GM18502 (cell line): ENCODE results near the gene CSF2RB.

ENCODE experiments used
- ATAC-seq: cut with Tn5 transposase; IDR thresholded peaks from one replicate; pipeline ENCODE4 v1.9.1; 2021; ENCODE audit warnings: mild to moderate bottlenecking; ENCODE audit not compliant: unreplicated experiment, poor library complexity

Gene CSF2RB

DNA sequence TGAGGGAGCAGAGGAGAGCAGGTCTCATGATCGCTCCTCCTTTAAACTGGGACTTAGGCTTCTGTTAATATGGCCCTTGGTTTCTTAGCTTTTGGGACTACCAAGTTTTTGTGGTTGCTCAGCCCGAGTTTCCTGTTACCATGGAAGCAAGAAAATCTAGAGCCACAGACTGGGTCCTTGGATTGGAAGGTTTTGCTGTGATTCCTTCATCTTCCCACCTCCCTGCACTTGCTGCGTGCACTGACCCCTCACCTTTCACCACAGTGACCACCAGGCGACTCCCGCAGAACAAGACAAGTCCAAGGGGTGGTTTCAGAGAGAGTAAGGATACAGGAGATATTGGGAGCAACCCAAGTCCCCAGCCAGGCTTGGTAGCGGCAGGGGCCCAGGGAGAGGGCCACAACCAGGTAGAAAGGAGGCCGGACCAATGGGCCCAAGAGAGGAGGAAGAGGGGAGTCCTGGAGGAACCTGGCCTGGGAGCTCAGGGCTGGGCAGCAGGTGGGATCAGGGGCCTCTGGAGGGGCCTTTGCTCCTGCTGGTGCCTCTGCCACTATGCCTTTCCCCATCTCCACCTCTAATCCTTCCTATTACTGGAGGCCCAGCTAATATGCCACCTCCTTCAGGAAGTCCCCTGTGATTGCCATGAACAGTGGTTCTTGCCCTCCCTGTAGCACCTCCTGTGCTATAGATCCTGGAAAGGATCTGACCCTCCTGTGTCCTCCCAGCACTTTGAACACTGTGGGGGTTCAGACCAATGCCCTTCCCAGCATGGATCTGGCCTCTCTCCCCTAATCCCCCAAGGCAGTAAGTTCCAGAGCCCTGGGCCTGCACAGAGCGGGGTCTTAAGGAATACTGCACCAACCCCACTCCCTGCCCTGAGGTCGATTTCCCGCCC is 21.2 kb downstream of the CSF2RB start:
- no peak for ATAC-seq

DNA sequence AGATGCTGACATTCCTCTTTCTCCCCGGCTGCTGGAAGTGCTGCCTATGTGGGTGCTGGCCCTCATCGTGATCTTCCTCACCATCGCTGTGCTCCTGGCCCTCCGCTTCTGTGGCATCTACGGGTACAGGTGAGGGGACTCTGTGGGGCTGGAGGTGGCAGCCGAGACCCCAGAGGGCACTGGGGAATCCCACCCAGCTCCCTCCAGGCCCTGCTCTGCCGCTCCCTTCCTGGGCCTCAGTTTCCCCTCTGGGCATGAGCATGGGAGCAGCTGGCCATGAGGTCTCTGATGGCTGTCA is 21.8 kb downstream of the CSF2RB start:
- no peak for ATAC-seq

DNA sequence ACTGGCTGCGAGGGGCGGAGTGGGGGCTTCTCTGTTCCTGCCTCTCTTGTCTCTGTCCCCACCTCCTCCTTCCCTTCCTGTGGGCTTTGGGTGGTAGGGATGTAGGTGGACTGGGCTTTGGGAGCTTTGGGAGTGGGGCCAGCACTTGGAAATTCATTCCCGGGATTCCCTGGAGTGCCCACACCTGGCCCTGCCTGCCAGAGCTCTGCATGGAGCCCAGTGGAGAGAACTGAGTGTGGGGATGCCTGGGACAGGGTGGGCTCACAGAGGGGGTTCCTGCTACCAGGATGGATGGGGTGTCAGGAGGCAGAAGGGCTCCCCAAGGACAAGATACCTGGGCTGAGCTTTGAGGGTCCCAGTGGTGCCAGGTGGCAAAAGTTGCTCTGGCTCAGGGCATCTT is 22.3 kb downstream of the CSF2RB start:
- no peak for ATAC-seq

DNA sequence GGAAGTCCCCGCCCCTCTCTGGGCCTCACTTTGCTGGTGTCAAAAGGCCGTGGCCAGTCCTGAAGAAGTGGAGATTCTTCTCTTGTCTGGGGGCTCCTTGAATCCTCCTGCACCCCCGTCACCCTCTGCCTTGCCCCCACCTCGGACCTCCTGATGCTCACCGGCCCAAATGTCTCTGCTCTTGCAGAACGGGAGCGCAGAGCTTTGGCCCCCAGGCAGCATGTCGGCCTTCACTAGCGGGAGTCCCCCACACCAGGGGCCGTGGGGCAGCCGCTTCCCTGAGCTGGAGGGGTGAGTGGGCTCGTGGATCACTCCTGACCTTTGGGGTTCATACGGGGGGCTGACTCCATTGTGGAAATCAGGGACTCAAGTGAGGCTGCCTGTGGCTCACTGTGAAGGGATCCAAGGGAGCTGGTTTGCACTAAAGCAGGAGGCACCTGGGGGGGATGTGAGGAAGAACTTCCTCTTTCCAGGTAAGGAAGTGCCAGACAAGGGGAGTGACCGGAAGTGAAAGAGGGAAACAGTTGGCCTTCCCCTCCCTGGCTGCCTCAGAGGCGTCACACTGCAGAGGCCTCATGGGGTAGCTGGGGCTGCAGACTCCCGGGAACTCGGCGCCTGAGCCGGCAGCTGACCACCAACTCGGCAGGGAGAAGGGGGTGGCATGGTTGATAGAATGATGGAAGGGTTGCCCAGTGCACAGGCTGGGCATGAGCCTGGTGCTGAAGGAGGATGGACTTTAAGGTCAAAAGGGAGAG is 23.1 kb downstream of the CSF2RB start:
- no peak for ATAC-seq

DNA sequence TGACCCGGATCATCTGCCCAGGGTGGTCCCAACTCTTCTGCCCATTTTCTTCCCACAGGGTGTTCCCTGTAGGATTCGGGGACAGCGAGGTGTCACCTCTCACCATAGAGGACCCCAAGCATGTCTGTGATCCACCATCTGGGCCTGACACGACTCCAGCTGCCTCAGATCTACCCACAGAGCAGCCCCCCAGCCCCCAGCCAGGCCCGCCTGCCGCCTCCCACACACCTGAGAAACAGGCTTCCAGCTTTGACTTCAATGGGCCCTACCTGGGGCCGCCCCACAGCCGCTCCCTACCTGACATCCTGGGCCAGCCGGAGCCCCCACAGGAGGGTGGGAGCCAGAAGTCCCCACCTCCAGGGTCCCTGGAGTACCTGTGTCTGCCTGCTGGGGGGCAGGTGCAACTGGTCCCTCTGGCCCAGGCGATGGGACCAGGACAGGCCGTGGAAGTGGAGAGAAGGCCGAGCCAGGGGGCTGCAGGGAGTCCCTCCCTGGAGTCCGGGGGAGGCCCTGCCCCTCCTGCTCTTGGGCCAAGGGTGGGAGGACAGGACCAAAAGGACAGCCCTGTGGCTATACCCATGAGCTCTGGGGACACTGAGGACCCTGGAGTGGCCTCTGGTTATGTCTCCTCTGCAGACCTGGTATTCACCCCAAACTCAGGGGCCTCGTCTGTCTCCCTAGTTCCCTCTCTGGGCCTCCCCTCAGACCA is 24.0 kb downstream of the CSF2RB start:
- ATAC-seq, result no peak

DNA sequence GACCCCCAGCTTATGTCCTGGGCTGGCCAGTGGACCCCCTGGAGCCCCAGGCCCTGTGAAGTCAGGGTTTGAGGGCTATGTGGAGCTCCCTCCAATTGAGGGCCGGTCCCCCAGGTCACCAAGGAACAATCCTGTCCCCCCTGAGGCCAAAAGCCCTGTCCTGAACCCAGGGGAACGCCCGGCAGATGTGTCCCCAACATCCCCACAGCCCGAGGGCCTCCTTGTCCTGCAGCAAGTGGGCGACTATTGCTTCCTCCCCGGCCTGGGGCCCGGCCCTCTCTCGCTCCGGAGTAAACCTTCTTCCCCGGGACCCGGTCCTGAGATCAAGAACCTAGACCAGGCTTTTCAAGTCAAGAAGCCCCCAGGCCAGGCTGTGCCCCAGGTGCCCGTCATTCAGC is 24.6 kb downstream of the CSF2RB start:
- ATAC-seq, result no peak

- no peak for ATAC-seq
Measured at GRCh38 chr22:36938886-36939285, 25.5 kb downstream of the CSF2RB start.

DNA sequence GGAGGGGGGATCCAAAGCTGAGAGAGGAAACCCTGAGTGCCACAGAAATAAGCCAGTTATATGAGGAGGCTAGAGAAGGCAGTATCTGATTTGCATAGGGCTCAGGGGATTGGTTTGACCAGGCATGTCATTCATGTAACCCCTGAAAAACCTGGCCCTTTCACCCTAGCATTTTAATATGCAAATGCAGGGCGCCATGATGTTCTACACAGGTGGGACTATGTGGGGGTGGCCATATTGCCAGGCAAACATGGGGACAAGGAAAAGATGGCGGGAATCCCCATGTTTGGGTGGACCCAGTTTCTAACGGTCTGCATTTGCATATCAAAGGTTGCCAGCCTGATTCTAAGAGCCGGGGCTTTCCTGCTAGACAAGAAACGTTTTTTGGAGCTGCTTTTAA is 27.2 kb downstream of the CSF2RB start:
- ATAC-seq, result no peak

DNA sequence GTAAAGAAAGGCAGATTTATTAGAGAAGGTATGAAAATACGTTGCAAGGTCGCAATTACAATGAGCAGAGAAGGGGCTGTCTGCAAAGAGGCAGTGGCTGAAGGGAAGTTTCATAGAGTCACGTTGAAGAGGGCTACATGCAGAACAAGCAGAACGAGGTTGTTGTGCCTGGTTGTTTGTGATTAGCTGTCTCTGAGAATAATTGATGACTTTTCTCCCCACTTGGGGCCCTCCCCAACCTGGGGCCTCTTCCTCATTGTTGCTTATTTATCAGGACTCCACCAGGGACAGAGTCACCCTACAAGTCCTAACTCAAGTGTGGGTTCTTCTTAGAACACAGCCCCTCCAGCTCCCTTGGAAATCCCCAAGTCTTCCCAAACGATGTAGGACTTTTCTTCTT is 29.1 kb downstream of the CSF2RB start:
- ATAC-seq, result no peak

- ATAC-seq, result no peak
Measured at GRCh38 chr22:36946421-36947158, 33.2 kb downstream of the CSF2RB start.

- ATAC-seq, result no peak
Measured at GRCh38 chr22:36948273-36949225, 35.1 kb downstream of the CSF2RB start.

DNA sequence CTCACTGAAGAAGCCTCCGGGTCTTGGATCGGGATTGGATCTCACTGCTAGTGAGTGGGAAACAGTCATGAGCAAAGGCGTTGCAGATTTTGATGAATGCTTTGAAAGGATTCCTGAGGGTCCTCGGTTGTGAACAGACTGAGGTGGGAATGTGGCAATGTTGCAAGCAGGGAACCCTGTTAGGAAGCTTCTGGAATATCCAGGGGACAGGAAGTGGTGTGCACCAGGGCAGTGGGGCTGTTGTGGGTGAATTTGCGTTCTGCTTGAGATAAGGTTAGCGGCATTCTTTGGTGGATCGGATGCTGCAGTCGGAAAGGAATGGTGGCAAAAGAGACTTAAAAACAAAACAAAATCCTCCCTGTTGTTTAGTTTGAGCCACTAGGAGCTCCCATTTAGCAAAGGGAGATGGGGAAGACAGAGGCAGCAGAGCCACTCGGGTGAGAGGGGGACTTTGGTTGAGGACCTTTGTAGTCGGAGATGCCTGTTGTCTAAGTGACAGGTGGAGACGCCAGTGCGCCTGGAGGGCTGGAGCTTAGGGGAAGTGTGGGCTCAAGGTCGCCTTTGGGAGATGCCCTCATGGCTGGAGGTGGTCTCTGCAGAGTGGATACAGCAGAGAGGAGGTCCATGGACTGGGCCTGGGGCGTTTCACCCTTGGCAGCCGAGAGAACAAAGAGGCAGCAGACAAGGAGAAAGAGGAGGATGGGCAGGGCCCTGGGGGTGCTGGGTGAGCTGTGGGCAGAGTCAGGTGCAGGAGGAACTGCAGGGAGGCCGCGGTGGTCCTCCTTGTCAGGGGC is 37.6 kb downstream of the CSF2RB start:
- ATAC-seq, result no peak

DNA sequence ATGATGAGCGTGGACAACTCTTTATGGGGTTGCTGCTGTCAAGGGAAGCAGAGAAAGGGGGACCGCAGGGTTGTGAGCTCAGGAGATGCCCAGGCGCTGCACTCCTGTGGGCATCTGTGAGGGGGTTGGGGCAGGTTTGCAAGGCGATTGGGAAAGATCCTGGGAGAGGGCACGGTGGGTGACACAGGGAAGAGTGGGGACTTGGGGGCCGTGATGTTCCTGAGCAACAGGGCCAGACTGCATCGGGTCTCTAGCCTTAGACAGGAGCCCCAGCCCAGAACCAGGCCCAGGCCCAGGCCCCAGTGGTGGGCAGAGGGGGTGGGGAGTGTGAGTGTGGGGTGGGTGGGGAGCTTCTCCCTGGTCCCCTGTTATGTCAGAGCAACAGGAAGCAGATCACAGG is 38.3 kb downstream of the CSF2RB start:
- ATAC-seq, result no peak

DNA sequence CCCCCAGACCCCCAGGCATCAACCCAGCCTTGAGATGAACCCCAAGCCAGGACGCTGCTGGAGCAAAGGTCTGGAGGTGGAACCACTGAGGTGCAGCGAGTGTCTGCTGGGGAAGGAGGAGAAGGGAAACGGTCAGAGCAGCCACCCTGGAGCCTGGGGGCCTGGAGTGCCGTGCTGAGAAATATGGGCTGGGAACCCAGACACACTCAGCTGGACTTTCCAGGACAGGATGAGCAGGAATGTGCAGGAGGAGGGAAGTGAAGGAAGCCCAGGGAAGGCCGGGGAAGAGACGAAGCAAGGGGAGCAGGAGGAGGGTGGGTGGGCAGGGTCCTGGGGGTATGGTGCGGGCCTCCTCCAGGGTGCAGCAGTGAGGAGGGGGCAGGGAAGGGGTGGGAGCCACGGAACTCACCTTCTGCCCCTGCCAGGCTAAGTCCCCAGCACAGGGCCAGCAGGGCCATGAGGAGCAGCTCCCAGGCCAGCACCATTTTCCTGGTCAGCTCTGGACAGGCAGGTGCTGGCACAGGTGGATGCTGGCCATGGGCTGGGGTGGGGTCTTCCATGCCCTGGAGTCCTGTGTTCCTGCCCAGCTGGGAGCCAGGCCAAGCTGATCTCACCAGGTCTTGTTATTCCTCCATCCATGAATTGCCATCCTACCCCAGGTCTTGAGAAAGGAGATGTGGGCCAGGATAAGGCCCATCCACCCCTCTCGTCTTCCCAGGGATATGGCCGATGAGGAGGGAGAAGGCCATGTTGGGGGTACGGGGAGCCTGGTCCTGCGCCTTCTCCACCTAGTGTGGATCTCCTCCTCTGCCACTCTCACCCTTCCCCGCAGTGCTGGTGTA is 40.0 kb downstream of the CSF2RB start:
- ATAC-seq, result no peak

DNA sequence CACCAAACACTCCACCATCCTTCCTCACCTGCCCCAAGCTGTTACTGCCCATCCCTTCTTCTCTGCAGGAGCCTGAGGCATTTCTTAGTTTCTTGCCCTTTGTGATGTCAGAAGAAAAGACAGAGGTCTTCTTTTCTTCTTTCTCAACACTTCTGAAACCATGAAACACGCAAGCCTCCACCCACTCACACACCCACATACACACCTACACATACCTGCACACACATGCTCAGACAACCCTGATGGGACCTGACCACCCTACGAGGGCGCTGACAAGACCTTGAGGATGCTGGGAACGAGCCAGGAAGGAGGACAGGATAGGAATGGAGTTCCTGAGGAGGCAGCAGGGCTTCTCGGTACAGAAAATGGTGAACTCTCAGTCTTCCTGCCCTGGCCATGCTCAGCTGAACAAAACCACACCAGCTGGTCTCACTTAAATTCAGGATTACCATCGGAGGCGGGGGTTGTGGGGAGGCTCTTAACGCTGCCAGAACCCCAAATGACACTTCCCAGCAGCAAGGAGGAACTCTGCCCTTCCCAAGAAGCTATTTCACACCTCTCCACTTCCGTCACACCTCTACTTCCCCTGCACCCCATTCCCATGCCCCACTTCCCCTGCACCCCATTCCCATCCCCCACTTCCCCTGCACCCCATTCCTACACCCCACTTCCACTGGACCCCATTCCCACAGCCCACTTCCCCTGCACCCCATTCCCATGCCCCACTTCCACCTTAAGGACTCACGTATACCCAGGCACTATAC is 41.0 kb downstream of the CSF2RB start:
- ATAC-seq, result no peak

- no peak for ATAC-seq
Measured at GRCh38 chr22:36955691-36956090, 42.3 kb downstream of the CSF2RB start.

DNA sequence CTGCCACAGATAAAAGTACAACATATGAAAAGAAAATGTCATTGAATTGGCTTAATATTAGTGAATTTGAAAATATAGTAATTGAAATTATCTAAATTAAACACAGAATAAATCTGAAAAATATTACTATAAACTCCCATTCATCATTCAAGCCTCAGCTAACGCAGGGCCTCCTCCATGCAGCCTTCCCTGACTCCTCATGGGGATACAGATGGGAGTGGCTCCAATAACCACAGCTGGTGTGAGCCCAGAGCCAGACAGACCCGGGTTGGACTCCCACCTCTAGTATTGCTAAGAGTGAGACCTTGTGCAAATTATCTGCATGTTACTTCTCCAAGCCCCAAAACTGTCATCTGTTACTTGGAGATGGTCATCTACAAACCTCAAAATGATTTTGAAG is 44.9 kb downstream of the CSF2RB start:
- ATAC-seq, result no peak
